Testis (tissue), 5 donors: Measurements from ENCODE around the gene MPHOSPH9. TPM values are rescaled to one million over a fixed set of nuclear protein-coding genes. Genes with fewer than 3 reads are reported as not detected.

ENCODE experiments used
- DNase-seq: peaks from one replicate; pipeline ENCODE4 v3.0.0-alpha.2; 2019
- H3K27ac ChIP-seq, 2 donors: fragments of 200-600 bp; sonication (generic); one replicate each; pipeline ENCODE4 v1.5.1; 2019
- H3K27me3 ChIP-seq: fragments of 200-600 bp; sonication (generic); one replicate; pipeline ENCODE4 v1.5.1; 2019
- H3K36me3 ChIP-seq: fragments of 200-600 bp; sonication (generic); one replicate; pipeline ENCODE4 v1.5.1; 2017; ENCODE audit warnings: low read depth; ENCODE audit errors: missing control alignments
- H3K4me1 ChIP-seq: fragments of 200-600 bp; sonication (generic); one replicate; pipeline ENCODE4 v1.5.1; 2019
- H3K4me3 ChIP-seq, 2 donors: fragments of 200-600 bp; sonication (generic); one replicate each; pipeline ENCODE4 v1.5.1; 2017 to 2019
- H3K9me3 ChIP-seq: fragments of 200-600 bp; sonication (generic); one replicate; pipeline ENCODE4 v1.5.1; 2017
- POLR2A ChIP-seq: fragments of 450-650 bp; IDR thresholded peaks from one replicate; pipeline ENCODE4 v1.6.1; 2017; ENCODE audit warnings: antibody characterized with exemption, mild to moderate bottlenecking, moderate library complexity
- WGBS, 2 donors: methylation state at CpG; one replicate each; pipeline ENCODE4 v1.1.5; 2018; 5-methylcytosine and 5-hydroxymethylcytosine counted together
- intact Hi-C: fragments of 100-400 bp; cut with DNase I; formaldehyde crosslinking; loops from one replicate; pipeline ENCODE4 v1.15.1; 2023; ENCODE audit warnings: low total_unique reads
- long read RNA-seq, 2 donors: transcript quantifications; one replicate each; lab custom pipeline, GENCODE V29; 2026
- polyA plus RNA-seq: library from polyadenylated mRNA; stranded (reverse); fragments of 350-450 nt; fragmentation: Illumina TruSeq; extraction: RNeasy Lipid Tissue Mini Kit (QIAGEN cat#74804); gene quantifications from one replicate; pipeline ENCODE4 v1.2.3, GENCODE V29; 2014; ENCODE audit warnings: low read depth, low replicate concordance; ENCODE audit not compliant: insufficient read depth
- total RNA-seq, 2 donors: library from RNA; depleted of rRNA; stranded (reverse); fragments of >200 nt; gene quantifications; one replicate each; pipeline ENCODE4 v1.2.3, GENCODE V29; 2016
- TF ChIP-seq, protein P1 (sequence below), 3 experiments: fragments of 450-650 bp in 2 of 3; fragments of 200-600 bp in 1 of 3; sonication (generic) in 1 of 3; IDR thresholded peaks; one replicate each; pipeline ENCODE4 v1.5.1; 2016 to 2019; ENCODE audit warnings: antibody characterized with exemption in 3 of 3, mild to moderate bottlenecking in 2 of 3, moderate library complexity in 1 of 3

Gene MPHOSPH9, protein sequence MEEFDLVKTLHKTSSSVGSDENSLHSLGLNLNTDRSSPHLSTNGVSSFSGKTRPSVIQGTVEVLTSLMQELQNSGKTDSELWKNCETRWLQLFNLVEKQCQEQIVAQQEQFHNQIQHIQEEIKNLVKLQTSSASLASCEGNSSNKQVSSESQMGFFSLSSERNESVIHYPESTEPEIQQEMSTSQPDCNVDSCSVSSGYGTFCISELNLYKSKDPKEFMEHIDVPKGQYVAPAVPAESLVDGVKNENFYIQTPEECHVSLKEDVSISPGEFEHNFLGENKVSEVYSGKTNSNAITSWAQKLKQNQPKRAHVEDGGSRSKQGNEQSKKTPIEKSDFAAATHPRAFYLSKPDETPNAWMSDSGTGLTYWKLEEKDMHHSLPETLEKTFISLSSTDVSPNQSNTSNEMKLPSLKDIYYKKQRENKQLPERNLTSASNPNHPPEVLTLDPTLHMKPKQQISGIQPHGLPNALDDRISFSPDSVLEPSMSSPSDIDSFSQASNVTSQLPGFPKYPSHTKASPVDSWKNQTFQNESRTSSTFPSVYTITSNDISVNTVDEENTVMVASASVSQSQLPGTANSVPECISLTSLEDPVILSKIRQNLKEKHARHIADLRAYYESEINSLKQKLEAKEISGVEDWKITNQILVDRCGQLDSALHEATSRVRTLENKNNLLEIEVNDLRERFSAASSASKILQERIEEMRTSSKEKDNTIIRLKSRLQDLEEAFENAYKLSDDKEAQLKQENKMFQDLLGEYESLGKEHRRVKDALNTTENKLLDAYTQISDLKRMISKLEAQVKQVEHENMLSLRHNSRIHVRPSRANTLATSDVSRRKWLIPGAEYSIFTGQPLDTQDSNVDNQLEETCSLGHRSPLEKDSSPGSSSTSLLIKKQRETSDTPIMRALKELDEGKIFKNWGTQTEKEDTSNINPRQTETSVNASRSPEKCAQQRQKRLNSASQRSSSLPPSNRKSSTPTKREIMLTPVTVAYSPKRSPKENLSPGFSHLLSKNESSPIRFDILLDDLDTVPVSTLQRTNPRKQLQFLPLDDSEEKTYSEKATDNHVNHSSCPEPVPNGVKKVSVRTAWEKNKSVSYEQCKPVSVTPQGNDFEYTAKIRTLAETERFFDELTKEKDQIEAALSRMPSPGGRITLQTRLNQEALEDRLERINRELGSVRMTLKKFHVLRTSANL
- total RNA-seq (10 to 100 TPM; 60.3 to 81.1 TPM), polyA plus RNA-seq (28.8 TPM)
- long read RNA-seq, donor 1: 0 reads
- long read RNA-seq, donor 2: 0 reads

DNA sequence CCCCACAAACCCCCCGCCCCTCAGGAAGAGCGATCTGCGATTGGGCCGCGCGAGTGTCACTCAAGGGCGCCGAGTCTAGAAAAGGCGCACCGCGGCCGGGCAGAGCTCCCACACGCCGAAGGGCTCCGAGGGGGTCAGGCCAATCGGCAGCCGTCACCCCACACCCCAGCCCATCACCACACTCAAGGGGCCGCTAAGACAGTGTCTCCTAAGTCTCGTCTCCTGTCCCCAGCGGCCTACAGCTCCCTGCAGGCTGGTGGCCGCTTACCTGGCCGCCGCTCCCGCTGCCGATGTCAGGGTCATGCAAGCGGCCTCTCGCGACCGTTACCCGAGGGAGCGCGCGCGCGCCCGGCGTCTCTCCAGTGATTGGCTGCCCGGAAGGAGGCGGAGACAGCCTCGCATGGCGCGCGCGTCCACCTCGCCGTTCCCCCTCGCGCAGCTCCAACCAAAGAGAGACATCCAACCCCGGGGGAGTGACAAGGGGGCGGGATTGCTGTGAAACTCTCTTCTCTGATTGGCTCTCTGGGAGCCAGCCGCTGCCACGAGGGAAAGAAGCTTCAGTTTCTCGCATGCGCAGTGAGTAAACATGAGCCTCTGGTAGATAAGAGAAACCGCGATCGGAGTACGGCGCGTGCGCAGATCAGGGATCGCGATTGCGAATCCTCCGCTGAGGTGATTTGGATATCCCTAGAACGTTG lies at the start of gene MPHOSPH9, which contains the start of gene MTRFR:
Gene MPHOSPH9 (minus strand): TSS at position 335 of the 698 bp plus-strand sequence. CDS start 2,777 bp downstream, outside the sequence.
Gene MTRFR (plus strand): TSS at position 630 of the 698 bp plus-strand sequence. CDS start 20,239 bp downstream, outside the sequence.
- intact Hi-C loops: loop anchor here (5.0 to 10.0 kb wide), 2 partner anchors 188 to 251 kb away; partner anchors contain the start of gene ARL6IP4
- no peaks in the 10 kb centered on the region for H3K36me3 ChIP-seq
- no peaks in the 10 kb centered on the region for H3K27me3 ChIP-seq
- H3K4me3 ChIP-seq: peak within 1 kb of the TSS; percentile 75 to 79
- TF ChIP-seq, protein P1, sequence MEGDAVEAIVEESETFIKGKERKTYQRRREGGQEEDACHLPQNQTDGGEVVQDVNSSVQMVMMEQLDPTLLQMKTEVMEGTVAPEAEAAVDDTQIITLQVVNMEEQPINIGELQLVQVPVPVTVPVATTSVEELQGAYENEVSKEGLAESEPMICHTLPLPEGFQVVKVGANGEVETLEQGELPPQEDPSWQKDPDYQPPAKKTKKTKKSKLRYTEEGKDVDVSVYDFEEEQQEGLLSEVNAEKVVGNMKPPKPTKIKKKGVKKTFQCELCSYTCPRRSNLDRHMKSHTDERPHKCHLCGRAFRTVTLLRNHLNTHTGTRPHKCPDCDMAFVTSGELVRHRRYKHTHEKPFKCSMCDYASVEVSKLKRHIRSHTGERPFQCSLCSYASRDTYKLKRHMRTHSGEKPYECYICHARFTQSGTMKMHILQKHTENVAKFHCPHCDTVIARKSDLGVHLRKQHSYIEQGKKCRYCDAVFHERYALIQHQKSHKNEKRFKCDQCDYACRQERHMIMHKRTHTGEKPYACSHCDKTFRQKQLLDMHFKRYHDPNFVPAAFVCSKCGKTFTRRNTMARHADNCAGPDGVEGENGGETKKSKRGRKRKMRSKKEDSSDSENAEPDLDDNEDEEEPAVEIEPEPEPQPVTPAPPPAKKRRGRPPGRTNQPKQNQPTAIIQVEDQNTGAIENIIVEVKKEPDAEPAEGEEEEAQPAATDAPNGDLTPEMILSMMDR (IDR thresholded peaks at IDR 0.05): peak in 1 of 3 experiments; percentile 18
- peak; percentile 81 for TF ChIP-seq POLR2A
- H3K27ac ChIP-seq: peak within 1 kb of the TSS; percentile 81 to 93
- peak; percentile 99 for DNase-seq
- no peaks in the 10 kb centered on the region for H3K9me3 ChIP-seq
- 0 to 1% methylated on average over 14 to 48 of the region's 66 CpGs for WGBS, 2 donors
- peaks cover 21% of the 10 kb centered on the region for H3K4me1 ChIP-seq

DNA sequence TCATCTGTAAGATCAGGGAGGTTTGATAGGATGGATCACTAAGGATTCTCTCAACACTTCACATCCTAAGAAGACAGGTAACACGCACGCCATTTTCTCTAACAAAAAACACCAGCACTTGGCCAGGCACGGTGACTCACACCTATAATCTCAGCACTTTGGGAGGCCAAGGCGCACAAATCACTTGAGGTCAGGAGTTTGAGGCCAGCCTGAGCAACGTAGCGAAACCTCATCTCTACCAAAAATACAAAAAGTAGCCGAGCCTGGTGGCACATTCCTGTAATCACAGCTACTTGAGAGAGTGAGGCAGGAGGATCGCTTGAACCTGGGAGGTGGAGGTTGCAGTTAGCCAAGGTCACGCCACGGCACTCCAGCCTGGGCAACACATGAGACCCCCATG lies 49.2 kb upstream of the MPHOSPH9 start:
- H3K36me3 ChIP-seq: no peaks in the 10 kb centered on the region
- no peaks in the 10 kb centered on the region for H3K9me3 ChIP-seq
- no peak overlapping the region for H3K27ac ChIP-seq
- H3K27me3 ChIP-seq: no peaks in the 10 kb centered on the region
- DNase-seq: no peak
- 84 to 92% methylated on average over 10 of the region's 10 CpGs for WGBS, 2 donors
- TF ChIP-seq POLR2A: no peak
- TF ChIP-seq, protein P1 (IDR thresholded peaks at IDR 0.05): no peak
- no peaks in the 10 kb centered on the region for H3K4me1 ChIP-seq
- no peak overlapping the region for H3K4me3 ChIP-seq
- intact Hi-C loops: no loop called here

DNA sequence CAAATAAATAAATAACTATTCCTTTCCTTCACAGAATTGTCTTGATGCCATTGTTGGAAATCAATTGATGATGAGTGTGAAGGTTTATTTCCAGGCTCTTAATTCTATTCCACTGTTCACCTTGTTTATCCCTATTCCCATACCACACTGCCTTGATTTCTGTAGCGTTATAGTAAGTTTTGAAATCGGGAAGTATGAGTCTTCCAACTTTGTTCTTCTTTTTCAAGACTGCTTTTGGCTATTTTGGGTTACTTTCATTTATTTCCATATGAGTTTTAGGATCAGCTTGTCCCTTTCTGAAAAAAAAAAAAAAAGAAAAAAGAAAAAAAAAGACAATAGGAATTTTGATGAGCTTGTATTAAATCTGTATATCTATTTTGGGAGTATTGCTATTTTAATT lies 48.0 kb upstream of the MPHOSPH9 start:
- WGBS, 2 donors: 57 to 64% methylated on average over 2 of the region's 2 CpGs
- Histone ChIP-seq H3K36me3 (no peaks in the 10 kb centered on the region), H3K4me3 (no peak overlapping the region), H3K4me1 (no peaks in the 10 kb centered on the region), H3K9me3 (no peaks in the 10 kb centered on the region), H3K27me3 (no peaks in the 10 kb centered on the region), H3K27ac (no peak overlapping the region)
- intact Hi-C loops: no loop called here
- TF ChIP-seq POLR2A: no peak
- TF ChIP-seq, protein P1 (IDR thresholded peaks at IDR 0.05): no peak
- DNase-seq: no peak

DNA sequence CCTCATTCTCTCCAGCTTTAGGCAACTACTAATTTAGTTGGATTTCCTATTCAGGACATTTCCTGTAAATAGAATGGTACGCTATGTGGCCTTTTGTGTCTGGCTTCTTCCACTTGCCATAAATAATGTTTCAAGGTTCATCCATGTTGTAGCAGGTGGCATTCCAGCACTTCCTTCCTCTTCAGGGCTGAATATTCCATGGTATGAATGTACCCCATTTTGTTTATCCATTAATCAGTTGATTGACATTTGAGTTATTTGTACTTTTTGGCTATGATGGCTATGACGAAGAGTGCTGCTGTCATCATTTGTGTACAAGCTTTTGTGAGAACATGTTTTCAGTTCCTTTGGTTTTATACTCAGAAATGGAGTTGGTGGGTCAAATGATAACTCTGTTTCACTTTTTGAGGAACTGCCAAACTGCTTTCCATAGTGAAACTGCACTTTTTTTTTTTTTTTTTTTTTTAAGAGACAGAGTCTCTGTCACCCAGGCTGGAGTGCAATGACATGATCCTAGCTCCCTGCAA lies 45.2 kb upstream of the MPHOSPH9 start:
- intact Hi-C loops: no loop called here

More for the DNA sequence above, 45.2 kb upstream of the MPHOSPH9 start:
- WGBS, 2 donors: 71 to 73% methylated on average over 2 of the region's 2 CpGs
- no peak for DNase-seq
- no peak overlapping the region for H3K27ac ChIP-seq
- H3K4me3 ChIP-seq: no peak overlapping the region
- no peaks in the 10 kb centered on the region for H3K9me3 ChIP-seq
- no peaks in the 10 kb centered on the region for H3K27me3 ChIP-seq
- TF ChIP-seq POLR2A: no peak
- TF ChIP-seq, protein P1 (IDR thresholded peaks at IDR 0.05): no peak
- H3K4me1 ChIP-seq: no peaks in the 10 kb centered on the region
- H3K36me3 ChIP-seq: no peaks in the 10 kb centered on the region
